A673 (cell line): Measurements from ENCODE around the gene FCRL6. TPM values are rescaled to one million over a fixed set of nuclear protein-coding genes. Genes with fewer than 3 reads are reported as not detected.

Experiments
- BruUV-seq: library from RNA; stranded (reverse); fragments of 400-500 nt; replicated peaks from 2 replicates; lab custom pipeline; 2021; lab: Mats Ljungman, UMichigan
- CTCF ChIA-PET: fragments of 300-600 bp; sonication (Branson Sonifier 250); formaldehyde crosslinking; loops from one replicate; lab custom pipeline; 2022; ENCODE audit warnings: antibody characterized with exemption; lab: Charles Lee
- POLR2A ChIA-PET: fragments of 300-600 bp; sonication (Branson Sonifier 250); formaldehyde crosslinking; loops from one replicate; lab custom pipeline; 2022; ENCODE audit warnings: antibody characterized with exemption; ENCODE audit not compliant: low non-redundant PET; lab: Charles Lee
- DNase-seq: peaks from one replicate; pipeline ENCODE4 v3.0.0-alpha.2; 2015; ENCODE audit warnings: low spot score
- H3K27ac ChIP-seq: fragments of 200-600 bp; sonication (generic); 2 replicates; pipeline ENCODE4 v1.5.1; 2016; ENCODE audit warnings: mixed run types, low read depth, mild to moderate bottlenecking, mixed read lengths, antibody characterized with exemption, low read length; ENCODE audit not compliant: poor library complexity, severe bottlenecking
- H3K27me3 ChIP-seq: fragments of 200-600 bp; sonication (generic); replicated peaks from 2 replicates; pipeline ENCODE4 v1.6.1; 2017; ENCODE audit warnings: mixed run types, low read depth, mild to moderate bottlenecking, mixed read lengths, antibody characterized with exemption, low read length; ENCODE audit not compliant: insufficient read depth, poor library complexity
- H3K36me3 ChIP-seq: fragments of 200-600 bp; sonication (generic); 2 replicates; pipeline ENCODE4 v1.6.1; 2016; ENCODE audit warnings: mixed run types, mild to moderate bottlenecking, mixed read lengths, antibody characterized with exemption, low read length; ENCODE audit not compliant: insufficient read depth, poor library complexity, severe bottlenecking
- H3K4me1 ChIP-seq: fragments of 200-600 bp; sonication (generic); 2 replicates; pipeline ENCODE4 v1.6.1; 2017; ENCODE audit warnings: mixed run types, mild to moderate bottlenecking, mixed read lengths, antibody characterized with exemption, low read length; ENCODE audit not compliant: insufficient read depth, poor library complexity, severe bottlenecking
- H3K4me3 ChIP-seq: fragments of 200-600 bp; sonication (generic); 2 replicates; pipeline ENCODE4 v1.5.1; 2016; ENCODE audit warnings: low read depth, mixed run types, mild to moderate bottlenecking, mixed read lengths, low read length; ENCODE audit not compliant: poor library complexity, severe bottlenecking
- H3K9me3 ChIP-seq: fragments of 200-600 bp; sonication (generic); 2 replicates; pipeline ENCODE4 v1.6.1; 2016; ENCODE audit warnings: mixed run types, low read depth, mild to moderate bottlenecking, mixed read lengths, antibody characterized with exemption, low read length; ENCODE audit not compliant: poor library complexity, severe bottlenecking
- CTCF ChIP-seq: fragments of 300-800, 200-600 bp; sonication (generic); conservative IDR thresholded peaks from 2 replicates; pipeline ENCODE4 v1.5.1; 2017; ENCODE audit warnings: low read depth, mild to moderate bottlenecking, antibody characterized with exemption, low read length, moderate library complexity, mixed read lengths
- EZH2 ChIP-seq: fragments of 200-600 bp; sonication (generic); IDR thresholded peaks from 2 replicates; pipeline ENCODE4 v1.6.1; 2017; ENCODE audit warnings: borderline replicate concordance, low read depth, mild to moderate bottlenecking, mixed read lengths, antibody characterized with exemption, low read length; ENCODE audit not compliant: poor library complexity, severe bottlenecking
- intact Hi-C: fragments of 100-400 bp; cut with micrococcal nuclease; formaldehyde crosslinking; loops from one replicate; pipeline ENCODE4 v1.10.0; 2022; ENCODE audit not compliant: unreplicated experiment
- total RNA-seq: library from RNA; stranded (reverse); gene quantifications from 2 replicates; pipeline ENCODE4 v1.2.3, GENCODE V29; 2021

FCRL6 gene
- total RNA-seq, 1 experiment from 2014 or later = 0.15 TPM

- no peak overlapping the region for H3K4me3 ChIP-seq
- POLR2A ChIA-PET = no interaction called here
- intact Hi-C loops = no loop called here
- no TSS peak for BruUV-seq
- TF ChIP-seq CTCF = no peak
- no peak for TF ChIP-seq EZH2
- H3K36me3 ChIP-seq = no peaks in the 10 kb centered on the region
- H3K27ac ChIP-seq = no peak overlapping the region
- H3K4me1 ChIP-seq = peaks cover 9% of the 10 kb centered on the region
- H3K9me3 ChIP-seq = no peaks in the 10 kb centered on the region
- H3K27me3 ChIP-seq = no peaks in the 10 kb centered on the region
- CTCF ChIA-PET = no interaction called here
- DNase-seq = no peak
These were observed 55.7 kb downstream of the FCRL6 start for GRCh38 chr1:159857889-159858288.

- DNase-seq = no peak
- CTCF ChIA-PET = no interaction called here
- Histone ChIP-seq H3K4me3 (no peak overlapping the region), H3K27ac (no peak overlapping the region), H3K27me3 (no peaks in the 10 kb centered on the region), H3K36me3 (no peaks in the 10 kb centered on the region), H3K9me3 (no peaks in the 10 kb centered on the region), H3K4me1 (no peaks in the 10 kb centered on the region)
- no TSS peak for BruUV-seq
- TF ChIP-seq CTCF = no peak
- TF ChIP-seq EZH2 = no peak
- intact Hi-C loops = no loop called here
- POLR2A ChIA-PET = no interaction called here
These were observed 57.7 kb downstream of the FCRL6 start for GRCh38 chr1:159859767-159860322.

GRCh38 chr1:159860456-159860855 is 58.3 kb downstream of the FCRL6 start:
- CTCF ChIA-PET = no interaction called here
- no peak overlapping the region for H3K4me3 ChIP-seq
- no peaks in the 10 kb centered on the region for H3K27me3 ChIP-seq
- no peak for TF ChIP-seq CTCF
- TF ChIP-seq EZH2 = no peak
- BruUV-seq = no TSS peak
- POLR2A ChIA-PET = no interaction called here
- H3K36me3 ChIP-seq = no peaks in the 10 kb centered on the region
- no peaks in the 10 kb centered on the region for H3K9me3 ChIP-seq
- DNase-seq = no peak
- no peak overlapping the region for H3K27ac ChIP-seq
- no peaks in the 10 kb centered on the region for H3K4me1 ChIP-seq
- intact Hi-C loops = no loop called here
